ENCODE data around the gene PLEKHA4. TPM values are rescaled to one million over a fixed set of nuclear protein-coding genes. Genes with fewer than 3 reads are reported as not detected.

Gene PLEKHA4
- total and polyA plus RNA-seq, 9 of the 15 experiments (the other 6 are each of a cell fraction or from before 2014, with no cell fraction given): 0.07 to 30.8 (median 11.4) TPM

- TF ChIP-seq ZNF551 (CRISPR knock-in tag; IDR thresholded peaks at IDR 0.05) (no peak), SLC30A9 (CRISPR knock-in tag; IDR thresholded peaks at IDR 0.05) (no peak), ATF3 (IDR thresholded peaks at IDR 0.05) (peak; percentile 11; the same call in 1 of the 2 replicates), ATF3 (CRISPR knock-in tag; conservative IDR thresholded peaks at IDR 0.05) (no peak; the same call in 1 of the 2 replicates), TFAP4 (CRISPR knock-in tag; IDR thresholded peaks at IDR 0.05; ENCODE audit: borderline replicate concordance) (peak; percentile 78; the same call in 1 of the 2 replicates), BACH1 (tag; IDR thresholded peaks at IDR 0.05) (no peak; the same call in 1 of the 2 replicates), RBM22 (IDR thresholded peaks at IDR 0.05; ENCODE audit: low read depth, low read length, poor library complexity, severe bottlenecking) (no peak), SMARCE1 (IDR thresholded peaks at IDR 0.05) (no peak), HMBOX1 (IDR thresholded peaks at IDR 0.05) (0 out of 2 replicates have a peak, but pooled peaks have one; percentile 27), JUND (IDR thresholded peaks at IDR 0.05; ENCODE audit: borderline replicate concordance, low read depth, low read length) (peak; percentile 40; the same call in 1 of the 2 replicates), JUND (tag; IDR thresholded peaks at IDR 0.05; ENCODE audit: borderline replicate concordance, low read depth, low read length) (peak; percentile 64; the same call in 1 of the 3 replicates), MLLT1 (IDR thresholded peaks at IDR 0.05) (peak in 1 of 2 experiments; percentile 12; a peak in 1 of 4 replicates), CREB5 (CRISPR knock-in tag; IDR thresholded peaks at IDR 0.05) (no peak), HDGF (IDR thresholded peaks at IDR 0.05) (peak; percentile 18; the same call in 1 of the 2 replicates), CREB3L1 (IDR thresholded peaks at IDR 0.05; ENCODE audit: borderline replicate concordance, low read depth) (peak; percentile 89; the same call in 1 of the 2 replicates), GTF2E2 (tag; IDR thresholded peaks at IDR 0.05) (0 out of 2 replicates have a peak, but pooled peaks have one; percentile 46), BCOR (IDR thresholded peaks at IDR 0.05) (0 out of 2 replicates have a peak, but pooled peaks have one; percentile 18), ELF1 (tag; IDR thresholded peaks at IDR 0.05) (peak; percentile 91), ARID1B (IDR thresholded peaks at IDR 0.05) (peak; percentile 32; the same call in 1 of the 2 replicates), ZNF311 (CRISPR knock-in tag; IDR thresholded peaks at IDR 0.05) (no peak), GABPA (tag; conservative IDR thresholded peaks at IDR 0.05; ENCODE audit: low read depth) (peak; percentile 95)
These were observed 31.5 kb upstream of the PLEKHA4 start, which contains the start of gene NUCB1 (continued) for GRCh38 chr19:48899781-48900476.
